SH-SY5Y (cell line): ENCODE measurements around the gene PDLIM7.

Source experiments
- GATA2 ChIP-seq: IDR thresholded peaks from 2 replicates; pipeline ENCODE4 v1.6.1; 2011; ENCODE audit warnings: mild to moderate bottlenecking, low read depth, low read length
- GATA3 ChIP-seq: IDR thresholded peaks from 2 replicates; pipeline ENCODE4 v1.6.1; 2011; ENCODE audit warnings: low read depth, mild to moderate bottlenecking, low read length, moderate library complexity

The PDLIM7 gene

GRCh38 chr5:177478711-177479646 lies 18.4 kb downstream of the PDLIM7 start:
- peak; percentile 65 for TF ChIP-seq GATA2
- TF ChIP-seq GATA3: no peak

- TF ChIP-seq GATA2 (no peak), GATA3 (no peak)
Observed at GRCh38 chr5:177477701-177478477, 19.5 kb downstream of the PDLIM7 start.

GRCh38 chr5:177476531-177477233 lies 20.7 kb downstream of the PDLIM7 start:
- no peak for TF ChIP-seq GATA2
- TF ChIP-seq GATA3: no peak

GRCh38 chr5:177475563-177476427 lies 21.6 kb downstream of the PDLIM7 start:
- TF ChIP-seq GATA2 (no peak), GATA3 (no peak)

- TF ChIP-seq GATA3 (no peak), GATA2 (no peak)
Observed at GRCh38 chr5:177474846-177475562, 22.4 kb downstream of the PDLIM7 start.

- no peak for TF ChIP-seq GATA2
Observed at GRCh38 chr5:177474002-177474476, 23.4 kb downstream of the PDLIM7 start.

- no peak for TF ChIP-seq GATA3
- no peak for TF ChIP-seq GATA2
Observed at GRCh38 chr5:177473443-177474001, 23.9 kb downstream of the PDLIM7 start, which contains the start of gene DBN1. Gene DBN1 (minus strand): TSS chr5:177473634. CDS start chr5:177473521, 113 bp downstream.

- TF ChIP-seq GATA2: no peak
- no peak for TF ChIP-seq GATA3
Observed at GRCh38 chr5:177472460-177473442, 24.7 kb downstream of the PDLIM7 start.

- no peak for TF ChIP-seq GATA2
- no peak for TF ChIP-seq GATA3
Observed at GRCh38 chr5:177471610-177472356, 25.6 kb downstream of the PDLIM7 start.

- TF ChIP-seq GATA2 (no peak), GATA3 (no peak)
Observed at GRCh38 chr5:177470759-177471536, 26.5 kb downstream of the PDLIM7 start.
